ENCODE results near the gene SLC1A3.

GRCh38 chr5:36703245-36703860 is 96.9 kb downstream of the SLC1A3 start:
- TF ChIP-seq CTCF (conservative IDR thresholded peaks at IDR 0.05; ENCODE audit: low read length) (no peak), EZH2phosphoT487 (IDR thresholded peaks at IDR 0.05; ENCODE audit: borderline replicate concordance) (no peak)
